Naive B cell (primary cell): ENCODE results near the gene TRPC4AP. TPM values are rescaled to one million over a fixed set of nuclear protein-coding genes. Genes with fewer than 3 reads are reported as not detected.
A peak's percentile ranks its signal among the peaks of the same experiment; 100 is the strongest.

Experiments
- ATAC-seq, 2 donors: fragments of 150-1000 bp; cut with Tn5 transposase; 2 replicates each; pipeline ENCODE4 v1.10.0; 2021; ENCODE audit warnings: low read depth in 2 of 2, mild to moderate bottlenecking in 2 of 2, moderate library complexity in 2 of 2
- DNase-seq: peaks from one replicate; pipeline ENCODE4 v3.0.0; 2022
- H3K27ac Mint-ChIP-seq, 6 donors: one replicate each; pipeline ENCODE4 v1.8.0; 2020 to 2022; ENCODE audit warnings: mild to moderate bottlenecking in 6 of 6, mixed read lengths in 6 of 6, moderate library complexity in 5 of 6, inconsistent platforms in 2 of 6
- H3K27me3 Mint-ChIP-seq, 3 donors: one replicate each; pipeline ENCODE4 v1.8.0; 2021 to 2022; ENCODE audit warnings: mixed read lengths in 3 of 3, mild to moderate bottlenecking in 1 of 3
- H3K36me3 Mint-ChIP-seq, 2 donors: one replicate each; pipeline ENCODE4 v1.8.0; 2020 to 2022; ENCODE audit warnings: mixed read lengths in 2 of 2, inconsistent platforms in 1 of 2, mild to moderate bottlenecking in 1 of 2
- H3K4me1 Mint-ChIP-seq, 3 donors: one replicate each; pipeline ENCODE4 v1.8.0; 2020 to 2022; ENCODE audit warnings: mixed read lengths in 3 of 3, inconsistent platforms in 1 of 3, mild to moderate bottlenecking in 1 of 3, moderate library complexity in 1 of 3
- H3K4me3 Mint-ChIP-seq, 8 donors: one replicate each; pipeline ENCODE4 v1.8.0; 2020 to 2022; ENCODE audit warnings: mild to moderate bottlenecking in 8 of 8, mixed read lengths in 8 of 8, moderate library complexity in 8 of 8, inconsistent platforms in 2 of 8
- H3K9me3 Mint-ChIP-seq, 7 donors: one replicate each; pipeline ENCODE4 v1.8.0; 2020 to 2022; ENCODE audit warnings: mixed read lengths in 7 of 7, mild to moderate bottlenecking in 5 of 7, inconsistent platforms in 2 of 7, moderate library complexity in 1 of 7
- polyA plus RNA-seq, 6 donors: library from polyadenylated mRNA; unstranded; fragments of 300-500 nt; fragmentation: Illumina TruSeq; gene quantifications; one replicate each; pipeline ENCODE4 v1.2.3, GENCODE V29; 2021; ENCODE audit warnings: low read depth in 6 of 6

Gene TRPC4AP
- polyA plus RNA-seq, 6 donors from 2014 or later = 37.1 to 63.2 (median 51.2) TPM

GRCh38 chr20:35004051-35004725, 88.4 kb downstream of the TRPC4AP start:
- peaks cover 4 to 43% of the 10 kb centered on the region in 2 donors for H3K36me3 Mint-ChIP-seq
- H3K4me1 Mint-ChIP-seq = peaks cover 0 to 8% (median 7%) of the 10 kb centered on the region in 3 donors
- no peaks in the 10 kb centered on the region for H3K9me3 Mint-ChIP-seq
- no peaks in the 10 kb centered on the region for H3K27me3 Mint-ChIP-seq
- H3K4me3 Mint-ChIP-seq = no peak overlapping the region
- no peak for DNase-seq
- no peak for ATAC-seq
- peak overlapping the region in 1 of 6 donors; percentile 43 for H3K27ac Mint-ChIP-seq

GRCh38 chr20:35003211-35004031, 89.2 kb downstream of the TRPC4AP start:
- no peaks in the 10 kb centered on the region for H3K27me3 Mint-ChIP-seq
- peak overlapping the region in 1 of 6 donors; percentile 51 for H3K27ac Mint-ChIP-seq
- no peak overlapping the region for H3K4me3 Mint-ChIP-seq
- H3K9me3 Mint-ChIP-seq = no peaks in the 10 kb centered on the region
- no peak for ATAC-seq
- peaks cover 0 to 8% (median 7%) of the 10 kb centered on the region in 3 donors for H3K4me1 Mint-ChIP-seq
- H3K36me3 Mint-ChIP-seq = peaks cover 4 to 42% of the 10 kb centered on the region in 2 donors
- DNase-seq = no peak

GRCh38 chr20:35002426-35003210, 90.0 kb downstream of the TRPC4AP start:
- Mint-ChIP-seq H3K4me1 (peaks cover 0 to 11% (median 8%) of the 10 kb centered on the region in 3 donors), H3K9me3 (no peaks in the 10 kb centered on the region), H3K27me3 (no peaks in the 10 kb centered on the region), H3K36me3 (peaks cover 4 to 43% of the 10 kb centered on the region in 2 donors), H3K27ac (peak overlapping the region in 1 of 6 donors; percentile 57), H3K4me3 (no peak overlapping the region)
- no peak for DNase-seq
- no peak for ATAC-seq

- no peak for DNase-seq
- peaks cover 4 to 49% of the 10 kb centered on the region in 2 donors for H3K36me3 Mint-ChIP-seq
- no peak for ATAC-seq
- H3K9me3 Mint-ChIP-seq = no peaks in the 10 kb centered on the region
- H3K27ac Mint-ChIP-seq = peak overlapping the region in 2 of 6 donors; percentile 52 to 67
- peaks cover 0 to 12% (median 8%) of the 10 kb centered on the region in 3 donors for H3K4me1 Mint-ChIP-seq
- H3K27me3 Mint-ChIP-seq = no peaks in the 10 kb centered on the region
- no peak overlapping the region for H3K4me3 Mint-ChIP-seq
These were observed 90.8 kb downstream of the TRPC4AP start for GRCh38 chr20:35001596-35002362.

GRCh38 chr20:35000922-35001595, 91.5 kb downstream of the TRPC4AP start:
- Mint-ChIP-seq H3K27ac (peak overlapping the region in 3 of 6 donors; percentile 41 to 72 (median 52)), H3K4me3 (no peak overlapping the region), H3K4me1 (peaks cover 0 to 12% (median 8%) of the 10 kb centered on the region in 3 donors), H3K27me3 (no peaks in the 10 kb centered on the region), H3K36me3 (peaks cover 4 to 56% of the 10 kb centered on the region in 2 donors), H3K9me3 (no peaks in the 10 kb centered on the region)
- DNase-seq (no peak), ATAC-seq (no peak)

GRCh38 chr20:35000311-35000921, 92.2 kb downstream of the TRPC4AP start:
- peak overlapping the region in 3 of 6 donors; percentile 38 to 72 (median 41) for H3K27ac Mint-ChIP-seq
- ATAC-seq = no peak

GRCh38 chr20:34999782-35000181, 92.8 kb downstream of the TRPC4AP start:
- Mint-ChIP-seq H3K4me3 (no peak overlapping the region), H3K9me3 (no peaks in the 10 kb centered on the region), H3K36me3 (peaks cover 2 to 62% of the 10 kb centered on the region in 2 donors), H3K27ac (peak overlapping the region in 1 of 6 donors; percentile 14), H3K27me3 (no peaks in the 10 kb centered on the region), H3K4me1 (peaks cover 0 to 12% (median 8%) of the 10 kb centered on the region in 3 donors)
- DNase-seq (no peak), ATAC-seq (no peak)

More at GRCh38 chr20:35000311-35000921, 92.2 kb downstream of the TRPC4AP start:
- H3K36me3 Mint-ChIP-seq = peaks cover 4 to 59% of the 10 kb centered on the region in 2 donors
- no peak overlapping the region for H3K4me3 Mint-ChIP-seq
- no peaks in the 10 kb centered on the region for H3K9me3 Mint-ChIP-seq
- H3K4me1 Mint-ChIP-seq = peaks cover 0 to 12% (median 8%) of the 10 kb centered on the region in 3 donors
- no peak for DNase-seq
- H3K27me3 Mint-ChIP-seq = no peaks in the 10 kb centered on the region

- Mint-ChIP-seq H3K27ac (no peak overlapping the region), H3K36me3 (peaks cover 0 to 60% of the 10 kb centered on the region in 2 donors), H3K27me3 (no peaks in the 10 kb centered on the region), H3K9me3 (no peaks in the 10 kb centered on the region), H3K4me3 (peak overlapping the region in 1 of 8 donors; percentile 56), H3K4me1 (peaks cover 0 to 12% (median 8%) of the 10 kb centered on the region in 3 donors)
- DNase-seq (no peak), ATAC-seq (no peak)
These were observed 93.6 kb downstream of the TRPC4AP start for GRCh38 chr20:34999021-34999451.

- Mint-ChIP-seq H3K36me3 (peaks cover 0 to 58% of the 10 kb centered on the region in 2 donors), H3K27me3 (no peaks in the 10 kb centered on the region), H3K4me1 (peaks cover 0 to 12% (median 8%) of the 10 kb centered on the region in 3 donors), H3K4me3 (peak overlapping the region in 1 of 8 donors; percentile 63), H3K9me3 (no peaks in the 10 kb centered on the region), H3K27ac (peak overlapping the region in 3 of 6 donors; percentile 55 to 94 (median 89))
- ATAC-seq (no peak), DNase-seq (no peak)
These were observed 94.2 kb downstream of the TRPC4AP start for GRCh38 chr20:34998331-34998950.

- Mint-ChIP-seq H3K4me1 (peaks cover 0 to 12% (median 8%) of the 10 kb centered on the region in 3 donors), H3K27me3 (no peaks in the 10 kb centered on the region), H3K4me3 (no peak overlapping the region), H3K27ac (peak overlapping the region; percentile 40 to 94 (median 80)), H3K9me3 (no peaks in the 10 kb centered on the region), H3K36me3 (peaks cover 0 to 58% of the 10 kb centered on the region in 2 donors)
- DNase-seq = no peak
- ATAC-seq = no peak
These were observed 94.8 kb downstream of the TRPC4AP start for GRCh38 chr20:34997774-34998173.

- Mint-ChIP-seq H3K4me1 (peaks cover 0 to 12% (median 8%) of the 10 kb centered on the region in 3 donors), H3K4me3 (no peak overlapping the region), H3K27ac (no peak overlapping the region), H3K9me3 (no peaks in the 10 kb centered on the region), H3K27me3 (no peaks in the 10 kb centered on the region), H3K36me3 (peaks cover 0 to 58% of the 10 kb centered on the region in 2 donors)
- ATAC-seq = no peak
- DNase-seq = no peak
These were observed 95.5 kb downstream of the TRPC4AP start for GRCh38 chr20:34997131-34997561.
